ENCODE measurements around the gene FXYD7.

- TF ChIP-seq ZFX (IDR thresholded peaks at IDR 0.05), result no peak
- TF ChIP-seq, protein P1, sequence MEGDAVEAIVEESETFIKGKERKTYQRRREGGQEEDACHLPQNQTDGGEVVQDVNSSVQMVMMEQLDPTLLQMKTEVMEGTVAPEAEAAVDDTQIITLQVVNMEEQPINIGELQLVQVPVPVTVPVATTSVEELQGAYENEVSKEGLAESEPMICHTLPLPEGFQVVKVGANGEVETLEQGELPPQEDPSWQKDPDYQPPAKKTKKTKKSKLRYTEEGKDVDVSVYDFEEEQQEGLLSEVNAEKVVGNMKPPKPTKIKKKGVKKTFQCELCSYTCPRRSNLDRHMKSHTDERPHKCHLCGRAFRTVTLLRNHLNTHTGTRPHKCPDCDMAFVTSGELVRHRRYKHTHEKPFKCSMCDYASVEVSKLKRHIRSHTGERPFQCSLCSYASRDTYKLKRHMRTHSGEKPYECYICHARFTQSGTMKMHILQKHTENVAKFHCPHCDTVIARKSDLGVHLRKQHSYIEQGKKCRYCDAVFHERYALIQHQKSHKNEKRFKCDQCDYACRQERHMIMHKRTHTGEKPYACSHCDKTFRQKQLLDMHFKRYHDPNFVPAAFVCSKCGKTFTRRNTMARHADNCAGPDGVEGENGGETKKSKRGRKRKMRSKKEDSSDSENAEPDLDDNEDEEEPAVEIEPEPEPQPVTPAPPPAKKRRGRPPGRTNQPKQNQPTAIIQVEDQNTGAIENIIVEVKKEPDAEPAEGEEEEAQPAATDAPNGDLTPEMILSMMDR (conservative IDR thresholded peaks at IDR 0.05), result no peak
Measured at GRCh38 chr19:35134601-35135242, 8.3 kb upstream of the FXYD7 start, which contains the start of gene LGI4.

Measured in C4-2B (cell line).